Peyer's patch (tissue), 4 donors: ENCODE measurements around the gene PPP1R11. TPM values are rescaled to one million over a fixed set of nuclear protein-coding genes. Genes with fewer than 3 reads are reported as not detected.

ENCODE experiments used
- DNase-seq, 3 donors: peaks; one replicate each; pipeline ENCODE4 v3.0.0-alpha.2; 2017 to 2019
- H3K27ac ChIP-seq, 4 donors: fragments of 200-600 bp; sonication (generic); one replicate each; pipeline ENCODE4 v1.5.1; 2016 to 2019
- H3K27me3 ChIP-seq, 2 donors: fragments of 200-600 bp; sonication (generic); one replicate each; pipeline ENCODE4 v1.5.1; 2019
- H3K36me3 ChIP-seq, 3 donors: fragments of 200-600 bp; sonication (generic); one replicate each; pipeline ENCODE4 v1.5.1; 2016 to 2019
- H3K4me1 ChIP-seq, 4 donors: fragments of 200-600 bp; sonication (generic); one replicate each; pipeline ENCODE4 v1.5.1; 2016 to 2019
- H3K4me3 ChIP-seq, 4 donors: fragments of 200-600 bp; sonication (generic); 1 replicate in 3 of 4; 2 replicates in 1 of 4; pipeline ENCODE4 v1.5.1; 2016 to 2019; ENCODE audit warnings: mild to moderate bottlenecking in 1 of 4
- H3K9me3 ChIP-seq, 4 donors: fragments of 200-600 bp; sonication (generic); one replicate each; pipeline ENCODE4 v1.5.1; 2016 to 2019; ENCODE audit warnings: mild to moderate bottlenecking in 1 of 4
- POLR2A ChIP-seq, 2 donors: fragments of 450-650 bp; IDR thresholded peaks; one replicate each; pipeline ENCODE4 v1.5.1; 2017; ENCODE audit warnings: antibody characterized with exemption in 2 of 2, mild to moderate bottlenecking in 2 of 2, moderate library complexity in 2 of 2
- total RNA-seq, 4 donors: library from RNA; depleted of rRNA; stranded (reverse); fragments of >200 nt; gene quantifications; one replicate each; pipeline ENCODE4 v1.1.0, GENCODE V29; 2016
- TF ChIP-seq, protein P1 (sequence below), 6 experiments: fragments of 450-650 bp in 4 of 6; fragments of 200-600 bp in 2 of 6; sonication (generic) in 1 of 6; IDR thresholded peaks; one replicate each; pipeline ENCODE4 v1.5.1; 2017 to 2019; ENCODE audit warnings: antibody characterized with exemption in 6 of 6, mild to moderate bottlenecking in 3 of 6, moderate library complexity in 1 of 6

PPP1R11 gene
- total RNA-seq, 4 donors from 2014 or later = 44.6 to 75.7 (median 58.6) TPM

DNA sequence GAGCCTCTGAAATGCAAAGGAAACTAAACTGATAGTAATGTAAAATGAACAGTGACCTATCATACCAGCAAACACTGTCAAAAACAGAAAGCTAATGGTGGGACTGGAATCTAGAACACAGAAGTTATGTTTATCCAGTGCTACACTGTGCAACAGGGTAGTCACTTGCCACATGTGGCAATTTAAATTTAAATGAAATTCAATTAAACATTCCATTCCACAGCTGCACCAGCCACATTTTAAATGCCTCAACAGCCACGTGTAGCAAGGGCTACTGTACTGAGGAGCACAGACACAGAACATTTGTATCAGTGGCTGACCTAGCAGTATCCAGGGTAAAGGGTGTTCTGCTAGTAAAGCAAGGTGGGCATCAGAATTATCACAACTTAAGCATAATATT is 11.5 kb upstream of the PPP1R11 start:
- TF ChIP-seq, protein P1, sequence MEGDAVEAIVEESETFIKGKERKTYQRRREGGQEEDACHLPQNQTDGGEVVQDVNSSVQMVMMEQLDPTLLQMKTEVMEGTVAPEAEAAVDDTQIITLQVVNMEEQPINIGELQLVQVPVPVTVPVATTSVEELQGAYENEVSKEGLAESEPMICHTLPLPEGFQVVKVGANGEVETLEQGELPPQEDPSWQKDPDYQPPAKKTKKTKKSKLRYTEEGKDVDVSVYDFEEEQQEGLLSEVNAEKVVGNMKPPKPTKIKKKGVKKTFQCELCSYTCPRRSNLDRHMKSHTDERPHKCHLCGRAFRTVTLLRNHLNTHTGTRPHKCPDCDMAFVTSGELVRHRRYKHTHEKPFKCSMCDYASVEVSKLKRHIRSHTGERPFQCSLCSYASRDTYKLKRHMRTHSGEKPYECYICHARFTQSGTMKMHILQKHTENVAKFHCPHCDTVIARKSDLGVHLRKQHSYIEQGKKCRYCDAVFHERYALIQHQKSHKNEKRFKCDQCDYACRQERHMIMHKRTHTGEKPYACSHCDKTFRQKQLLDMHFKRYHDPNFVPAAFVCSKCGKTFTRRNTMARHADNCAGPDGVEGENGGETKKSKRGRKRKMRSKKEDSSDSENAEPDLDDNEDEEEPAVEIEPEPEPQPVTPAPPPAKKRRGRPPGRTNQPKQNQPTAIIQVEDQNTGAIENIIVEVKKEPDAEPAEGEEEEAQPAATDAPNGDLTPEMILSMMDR (IDR thresholded peaks at IDR 0.05) = no peak
- TF ChIP-seq POLR2A (IDR thresholded peaks at IDR 0.05) = no peak
- Histone ChIP-seq H3K4me1 (peaks cover 0 to 10% (median 3%) of the 10 kb centered on the region in 4 donors), H3K27ac (no peak overlapping the region), H3K4me3 (no peak overlapping the region), H3K36me3 (peaks cover 0 to 23% (median 0%) of the 10 kb centered on the region in 3 donors), H3K27me3 (no peaks in the 10 kb centered on the region), H3K9me3 (peaks cover 0 to 3% (median 0%) of the 10 kb centered on the region in 4 donors)
- no peak for DNase-seq

- peak overlapping the region; percentile 51 to 90 (median 74) for H3K4me3 ChIP-seq
- peaks cover 0 to 22% (median 0%) of the 10 kb centered on the region in 3 donors for H3K36me3 ChIP-seq
- peak; percentile 38 to 58 (median 54) for DNase-seq
- H3K4me1 ChIP-seq = peaks cover 0 to 12% (median 4%) of the 10 kb centered on the region in 4 donors
- no peaks in the 10 kb centered on the region for H3K27me3 ChIP-seq
- TF ChIP-seq POLR2A (IDR thresholded peaks at IDR 0.05) = no peak
- TF ChIP-seq, protein P1 (IDR thresholded peaks at IDR 0.05) = no peak
- H3K9me3 ChIP-seq = peaks cover 0 to 3% (median 0%) of the 10 kb centered on the region in 4 donors
- peak overlapping the region; percentile 90 to 94 (median 90) for H3K27ac ChIP-seq
Measured at GRCh38 chr6:30060606-30061091, 6.3 kb upstream of the PPP1R11 start.

DNA sequence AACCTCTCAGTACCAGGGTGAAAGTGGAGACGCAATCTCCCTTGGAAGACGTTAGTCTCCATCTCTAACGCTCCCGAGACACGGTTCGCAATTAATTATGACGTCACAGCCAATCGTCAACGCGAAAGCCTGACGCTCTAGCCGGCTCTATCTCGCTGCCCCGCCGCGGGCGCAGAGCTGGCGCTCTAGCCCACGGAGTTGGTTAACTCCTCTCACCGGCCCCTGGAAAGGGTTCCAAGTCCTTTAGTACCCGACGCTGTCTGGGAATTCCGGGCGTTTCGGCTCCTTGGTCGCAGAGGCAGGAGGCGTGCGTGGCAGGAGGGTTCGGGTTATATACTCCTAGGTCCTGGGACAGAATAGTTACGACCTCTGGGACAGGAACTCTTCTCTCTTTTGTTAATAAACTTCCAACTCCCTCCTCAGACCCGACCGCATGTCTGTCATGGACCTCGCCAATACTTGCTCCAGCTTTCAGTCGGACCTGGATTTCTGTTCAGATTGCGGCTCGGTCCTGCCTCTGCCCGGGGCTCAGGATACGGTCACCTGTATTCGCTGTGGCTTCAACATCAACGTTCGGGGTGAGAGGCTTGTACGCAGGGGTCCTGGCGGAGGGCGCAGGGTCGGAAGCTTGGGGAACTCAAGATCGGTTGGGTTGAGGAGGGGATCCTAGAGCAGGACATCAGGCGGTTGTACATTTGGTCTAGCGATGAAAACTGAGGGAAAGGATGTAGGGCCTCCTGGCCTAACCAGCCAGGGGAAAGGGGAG is 5.7 kb upstream of the PPP1R11 start, which contains the start of gene POLR1H:
TSS of gene POLR1H (plus strand) at position 174 of the 766 bp plus-strand sequence. CDS start at position 434, 260 bp downstream.
- Histone ChIP-seq H3K36me3 (peaks cover 0 to 19% (median 0%) of the 10 kb centered on the region in 3 donors), H3K4me1 (peaks cover 0 to 18% (median 5%) of the 10 kb centered on the region in 4 donors), H3K27ac (peak within 1 kb of the TSS; percentile 90 to 94 (median 90)), H3K9me3 (peaks cover 0 to 3% (median 0%) of the 10 kb centered on the region in 4 donors), H3K27me3 (no peaks in the 10 kb centered on the region), H3K4me3 (peak within 1 kb of the TSS; percentile 51 to 90 (median 74))
- DNase-seq = peak; percentile 87 to 97 (median 92)
- TF ChIP-seq, protein P1 (IDR thresholded peaks at IDR 0.05) = peak in 1 of 6 experiments; percentile 23
- TF ChIP-seq POLR2A (IDR thresholded peaks at IDR 0.05) = peak; percentile 94 to 97

DNA sequence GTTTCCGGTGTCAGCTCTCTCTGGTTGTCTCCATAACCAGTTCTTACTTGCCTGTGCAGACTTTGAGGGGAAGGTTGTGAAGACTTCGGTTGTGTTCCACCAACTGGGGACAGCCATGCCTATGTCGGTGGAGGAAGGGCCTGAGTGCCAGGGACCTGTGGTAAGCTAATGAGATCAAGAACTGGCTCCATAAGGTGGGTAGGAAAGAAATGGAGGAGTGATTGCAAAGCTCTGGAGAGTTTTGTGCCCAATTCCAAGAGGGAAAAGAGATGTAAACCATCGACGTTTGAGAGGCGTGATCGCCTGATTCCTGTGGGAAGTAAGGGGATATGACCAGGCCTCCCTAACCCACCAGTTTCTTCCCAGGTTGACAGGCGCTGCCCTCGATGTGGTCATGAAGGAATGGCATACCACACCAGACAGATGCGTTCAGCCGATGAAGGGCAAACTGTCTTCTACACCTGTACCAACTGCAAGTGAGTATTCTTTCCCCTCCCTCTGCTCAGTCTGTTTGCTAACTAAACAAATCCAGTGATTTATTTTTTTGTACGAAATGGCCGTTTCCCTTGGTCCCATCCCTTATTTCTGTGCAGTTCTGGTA is 5.0 kb upstream of the PPP1R11 start:
- H3K27ac ChIP-seq = peak overlapping the region; percentile 90 to 94 (median 90)
- H3K27me3 ChIP-seq = no peaks in the 10 kb centered on the region
- no peak for TF ChIP-seq POLR2A (IDR thresholded peaks at IDR 0.05)
- TF ChIP-seq, protein P1 (IDR thresholded peaks at IDR 0.05) = no peak
- H3K36me3 ChIP-seq = peaks cover 0 to 18% (median 0%) of the 10 kb centered on the region in 3 donors
- H3K4me1 ChIP-seq = peaks cover 0 to 19% (median 5%) of the 10 kb centered on the region in 4 donors
- H3K4me3 ChIP-seq = peak overlapping the region; percentile 51 to 90 (median 74)
- peak in 1 of 3 donors; percentile 45 for DNase-seq
- no peaks in the 10 kb centered on the region for H3K9me3 ChIP-seq

DNA sequence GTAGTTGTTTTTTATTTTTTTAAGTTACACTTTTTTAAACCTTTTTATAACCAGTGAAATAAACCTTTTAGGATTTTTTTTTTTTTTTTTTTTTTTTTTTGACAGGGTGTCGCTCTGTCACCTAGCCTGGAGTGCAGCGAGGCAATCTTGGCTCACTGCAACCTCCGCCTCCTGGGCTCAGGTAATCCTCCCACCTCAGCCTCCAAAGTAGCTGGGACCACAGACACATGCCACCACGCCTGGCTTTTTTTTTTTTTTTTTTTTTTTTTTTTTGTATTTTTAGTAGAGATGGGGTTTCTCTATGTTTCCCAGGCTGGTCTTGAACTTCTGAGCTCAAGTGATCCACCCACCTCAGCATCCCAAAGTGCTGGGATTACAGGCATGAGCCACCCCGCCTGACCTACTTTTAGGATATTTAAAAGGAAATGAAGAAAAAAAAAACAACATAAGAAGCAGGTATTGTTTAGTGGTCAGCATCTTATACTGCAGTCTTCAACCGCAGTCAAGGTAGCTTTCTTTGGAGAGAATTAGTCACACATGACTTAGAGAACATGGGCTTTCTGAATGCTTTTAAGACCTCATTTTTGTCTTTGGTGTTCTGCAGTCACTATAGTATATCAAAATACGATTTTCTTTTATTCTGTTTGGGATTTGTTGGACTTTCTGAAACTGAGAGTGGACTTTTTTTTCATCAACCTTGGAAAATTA is 4.4 kb upstream of the PPP1R11 start:
- H3K4me3 ChIP-seq = peak overlapping the region in 2 of 4 donors; percentile 79 to 90
- DNase-seq = no peak
- H3K4me1 ChIP-seq = peaks cover 0 to 22% (median 7%) of the 10 kb centered on the region in 4 donors
- no peaks in the 10 kb centered on the region for H3K27me3 ChIP-seq
- H3K27ac ChIP-seq = peak overlapping the region in 3 of 4 donors; percentile 90 to 94 (median 91)
- H3K36me3 ChIP-seq = peaks cover 0 to 11% (median 0%) of the 10 kb centered on the region in 3 donors
- no peak for TF ChIP-seq POLR2A (IDR thresholded peaks at IDR 0.05)
- TF ChIP-seq, protein P1 (IDR thresholded peaks at IDR 0.05) = no peak
- no peaks in the 10 kb centered on the region for H3K9me3 ChIP-seq
